ENCODE results near the gene PLXNC1.

The PLXNC1 gene

DNA sequence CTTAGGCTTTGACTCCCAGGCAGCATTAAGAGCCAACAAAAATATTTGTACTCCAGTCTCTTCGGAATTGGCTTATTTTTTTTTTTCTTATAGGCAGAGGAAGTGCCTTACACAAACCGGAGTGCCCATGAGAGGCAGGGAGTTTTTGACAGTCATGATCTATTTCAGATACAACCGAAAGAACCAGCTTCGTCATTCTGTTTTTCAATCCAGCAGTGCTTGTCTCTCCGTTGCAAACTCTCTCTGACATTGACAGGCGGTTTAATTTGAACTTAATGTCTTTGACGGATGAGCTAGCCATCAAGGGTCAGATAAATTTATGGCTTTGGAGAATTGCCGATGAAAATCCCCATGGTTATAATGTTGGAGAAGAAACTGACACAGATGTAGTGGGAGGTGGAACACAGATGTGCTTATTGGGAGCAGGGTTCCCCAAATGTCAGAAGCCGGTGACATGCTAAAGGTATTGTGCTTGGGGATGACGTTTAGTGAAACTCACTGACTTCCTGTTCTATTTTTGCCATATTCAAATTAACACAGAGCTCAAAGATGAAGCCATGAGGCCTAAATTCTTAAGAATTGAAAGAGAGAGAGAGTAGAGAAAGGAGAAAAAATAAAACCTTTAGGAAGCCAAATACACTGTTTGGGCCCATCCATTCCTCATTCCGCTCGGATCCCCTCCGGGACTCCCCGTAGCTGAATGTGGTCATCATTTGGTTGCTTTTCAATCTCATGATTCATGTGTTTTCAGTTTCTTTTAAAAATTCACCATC lies 59.7 kb downstream of the PLXNC1 start:
- peak in 1 of 4 experiments; percentile 8 for DNase-seq

DNA sequence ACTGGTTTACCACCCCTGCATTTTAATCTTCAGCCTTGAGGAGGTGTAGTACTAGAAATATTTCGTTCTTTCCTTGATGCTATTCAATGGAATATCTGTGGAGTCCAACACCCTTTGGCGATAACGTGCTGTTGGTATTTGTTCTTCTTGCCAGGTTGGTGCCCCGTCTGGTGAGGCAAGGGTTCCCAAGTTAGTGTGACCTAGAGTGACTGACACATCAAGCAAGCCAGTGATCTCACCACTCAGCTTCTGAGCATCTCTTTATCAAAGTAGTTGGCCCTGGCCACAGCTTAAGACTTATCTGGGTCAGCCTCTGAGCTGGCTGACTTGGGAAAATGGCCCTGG lies 60.2 kb downstream of the PLXNC1 start:
- DNase-seq: peak in 1 of 4 experiments; percentile 6

DNA sequence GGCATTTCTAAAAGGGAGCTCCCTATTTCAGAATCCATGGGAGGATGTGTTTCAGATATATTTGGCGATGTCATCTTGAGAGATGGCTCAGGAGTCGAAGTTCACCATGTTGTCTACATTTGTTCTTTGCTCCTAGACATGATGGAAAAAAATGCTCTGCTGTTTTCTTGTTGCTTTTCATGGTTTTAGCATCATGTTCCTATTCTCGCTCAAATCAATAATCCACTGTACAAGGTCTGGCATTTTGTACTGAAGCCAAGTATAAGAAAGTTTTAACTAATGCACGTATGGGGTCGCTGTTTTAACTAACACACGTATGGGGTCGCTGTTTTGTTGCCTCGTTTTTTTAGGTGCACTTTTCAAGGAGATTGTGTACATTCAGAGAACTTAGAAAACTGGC lies 60.9 kb downstream of the PLXNC1 start:
- no peak for DNase-seq

GRCh38 chr12:94211021-94211420 lies 62.6 kb downstream of the PLXNC1 start:
- DNase-seq: no peak

DNA sequence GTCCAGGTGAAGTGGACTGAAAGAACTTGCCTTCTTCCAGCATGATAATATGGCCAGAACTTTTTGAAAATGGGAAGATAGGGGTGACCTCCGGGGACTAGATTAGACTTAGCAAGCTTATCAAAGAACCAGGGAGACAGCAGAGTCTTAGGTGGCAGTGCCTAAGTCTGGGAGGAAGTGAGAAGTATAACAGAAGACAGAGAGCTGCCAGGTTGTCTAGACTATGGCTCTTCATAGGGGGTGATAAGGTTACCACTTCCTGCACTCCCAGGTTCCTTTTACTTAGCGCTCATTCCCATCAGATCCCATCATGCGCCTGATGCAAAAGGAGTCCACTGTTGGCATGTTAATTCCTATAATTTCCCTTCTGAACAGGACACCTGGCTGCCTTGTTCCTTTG lies 69.9 kb downstream of the PLXNC1 start:
- no peak for DNase-seq

DNA sequence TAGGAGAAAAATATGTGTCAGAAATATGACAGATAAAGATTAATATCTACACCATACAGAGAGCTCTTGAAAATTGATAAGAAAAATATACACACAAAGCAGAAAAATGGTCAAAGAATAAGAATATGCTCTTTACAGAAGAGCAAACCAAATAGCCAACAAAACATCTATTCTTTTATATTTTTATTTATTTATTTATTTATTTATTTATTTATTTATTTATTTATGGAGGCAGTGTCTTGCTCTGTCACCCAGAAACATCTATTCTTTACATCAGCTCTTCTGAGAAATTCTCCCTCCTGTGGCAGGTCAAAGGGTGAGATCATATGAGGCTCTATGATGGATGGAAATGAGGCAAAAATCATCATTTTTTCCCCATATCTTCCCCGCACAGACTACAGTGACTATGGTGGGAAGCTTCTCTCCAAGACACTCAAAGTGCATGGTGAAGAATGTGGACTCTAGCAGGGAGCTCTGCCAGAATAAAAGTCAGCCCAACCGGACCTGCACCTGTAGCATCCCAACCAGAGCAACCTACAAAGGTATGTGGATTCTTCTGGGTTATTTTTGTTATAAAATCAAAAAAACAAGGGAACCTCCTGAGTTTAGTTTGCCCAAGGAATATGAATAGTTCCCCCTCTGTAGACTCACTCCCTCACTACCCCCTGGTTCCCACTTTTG lies 71.4 kb downstream of the PLXNC1 start:
- DNase-seq: no peak

DNA sequence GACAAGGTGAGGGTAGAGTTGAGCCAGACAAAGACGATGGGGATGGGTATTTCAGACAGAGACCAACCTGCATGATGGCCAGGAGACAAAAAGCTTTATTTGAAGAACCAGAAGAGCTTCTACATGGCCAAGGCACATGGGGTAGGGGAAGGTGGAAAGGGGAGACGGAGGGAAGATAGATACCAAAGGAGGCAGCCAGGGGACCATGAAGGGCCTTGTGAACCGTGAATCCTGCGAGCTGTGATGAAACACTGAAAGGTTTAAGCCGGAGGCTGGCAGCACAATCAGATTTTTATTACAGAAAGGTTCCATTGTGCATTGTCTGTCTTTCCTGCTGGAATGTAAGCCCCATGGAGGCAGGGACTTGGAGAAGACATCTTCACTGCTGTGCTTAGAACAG lies 72.4 kb downstream of the PLXNC1 start:
- DNase-seq: no peak

GRCh38 chr12:94222351-94223084 lies 74.1 kb downstream of the PLXNC1 start:
- no peak for DNase-seq

GRCh38 chr12:94223842-94224241 lies 75.5 kb downstream of the PLXNC1 start:
- DNase-seq: no peak

DNA sequence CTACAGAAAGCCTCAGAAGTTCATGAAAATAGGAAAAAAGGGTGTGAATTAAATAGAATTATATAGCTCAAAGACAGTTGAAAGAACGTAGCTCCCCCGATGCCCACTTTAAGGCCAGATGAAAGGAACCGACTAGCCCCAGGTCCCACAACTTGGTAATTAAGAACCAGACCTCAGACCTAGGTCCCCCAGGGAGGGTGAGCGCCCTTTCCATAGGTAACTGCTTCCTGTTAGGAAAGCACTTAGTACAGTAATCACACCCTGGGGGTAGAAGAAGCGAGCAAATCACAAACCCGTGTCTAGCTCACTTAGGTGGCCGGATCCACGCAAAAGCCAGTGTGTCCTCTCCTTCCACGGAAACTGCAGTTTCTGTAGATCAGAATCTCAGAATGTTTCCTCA lies 77.1 kb downstream of the PLXNC1 start:
- DNase-seq: no peak

GRCh38 chr12:94225947-94226630 lies 77.7 kb downstream of the PLXNC1 start:
- no peak for DNase-seq

GRCh38 chr12:94227066-94227465 lies 78.7 kb downstream of the PLXNC1 start:
- DNase-seq: no peak

- DNase-seq: no peak
Observed at GRCh38 chr12:94228488-94228907, 80.1 kb downstream of the PLXNC1 start.

DNA sequence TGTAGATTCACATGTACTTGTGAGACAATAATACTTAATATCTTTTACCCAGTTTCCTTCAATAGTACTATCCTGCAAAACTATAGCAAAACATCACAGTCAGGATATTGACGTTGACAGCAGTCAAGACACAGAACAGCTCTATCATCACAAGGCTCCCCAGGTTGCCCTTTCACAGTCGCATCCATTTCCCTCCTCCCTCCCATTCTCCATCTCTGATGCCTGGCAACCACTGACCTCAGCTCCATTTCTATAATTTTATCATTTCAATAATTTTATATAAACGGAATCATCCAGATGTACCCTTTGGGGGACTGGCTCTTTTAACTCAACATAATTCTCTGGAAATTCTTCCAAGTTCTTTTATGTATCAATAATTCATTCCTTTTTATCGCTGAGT lies 81.5 kb downstream of the PLXNC1 start:
- DNase-seq: no peak

DNA sequence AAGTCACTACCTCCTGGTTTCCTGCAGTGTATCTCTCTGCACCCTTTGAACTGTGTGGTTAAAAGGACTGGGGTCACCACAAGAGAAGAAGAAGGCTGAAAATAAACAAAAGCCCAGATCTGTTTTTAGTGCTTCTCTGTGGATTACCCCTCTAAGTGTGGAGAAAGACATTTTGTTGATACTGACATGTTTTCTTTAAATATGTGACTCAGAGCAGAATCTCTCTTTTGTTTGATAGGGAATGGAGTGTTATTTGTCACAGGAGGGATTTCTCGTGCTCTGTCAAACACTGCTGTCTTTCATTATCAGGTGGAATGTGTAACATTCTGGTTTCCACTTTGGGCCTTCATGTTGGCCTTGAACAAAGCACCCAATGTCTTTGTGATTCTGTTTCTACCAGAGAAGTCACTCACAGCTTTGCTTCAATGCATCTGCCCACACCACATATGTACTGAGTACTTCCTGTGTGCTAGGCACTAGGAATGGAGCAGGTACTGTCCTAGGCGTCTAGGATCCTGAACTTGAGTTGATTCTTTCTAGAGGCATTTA lies 82.1 kb downstream of the PLXNC1 start:
- DNase-seq: no peak

DNA sequence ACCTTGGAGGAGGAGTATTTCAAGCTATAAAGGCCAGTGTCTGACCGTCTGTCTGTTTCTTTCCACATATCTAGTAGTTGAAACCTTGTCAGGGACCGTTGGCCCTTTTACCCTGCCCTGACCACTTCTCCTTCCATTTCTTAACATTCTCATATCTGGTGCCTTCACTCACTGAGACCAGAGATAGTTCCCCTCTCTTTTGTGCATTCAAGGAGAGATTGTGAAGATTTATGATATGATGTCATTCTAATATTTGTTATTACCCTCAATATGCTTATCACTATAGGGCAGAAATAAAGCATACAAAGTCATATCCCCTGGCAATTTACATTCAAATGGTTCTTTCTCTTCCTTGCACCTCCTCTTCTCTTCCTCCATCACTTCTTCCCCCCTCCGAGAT lies 83.3 kb downstream of the PLXNC1 start:
- no peak for DNase-seq

DNA sequence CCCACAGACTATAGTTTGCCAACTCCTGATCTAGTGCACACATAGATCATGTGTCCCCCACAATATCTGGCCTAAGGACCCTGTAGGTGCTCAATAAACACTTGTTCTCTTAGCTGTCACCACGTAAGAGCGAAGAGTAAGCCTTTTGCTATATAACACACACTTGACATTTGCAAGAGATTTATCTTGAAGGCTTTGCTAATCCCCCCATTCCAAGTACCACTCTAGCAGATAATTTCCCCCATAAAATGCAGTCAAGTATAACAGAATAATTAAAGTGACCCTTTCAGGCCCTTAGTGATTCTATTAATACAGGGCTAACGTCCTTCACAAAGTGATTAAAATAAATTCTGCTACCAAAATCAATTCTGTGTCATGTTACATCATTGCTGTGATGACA lies 87.5 kb downstream of the PLXNC1 start:
- DNase-seq: no peak

- no peak for DNase-seq
Observed at GRCh38 chr12:94239332-94239993, 91.1 kb downstream of the PLXNC1 start.

DNA sequence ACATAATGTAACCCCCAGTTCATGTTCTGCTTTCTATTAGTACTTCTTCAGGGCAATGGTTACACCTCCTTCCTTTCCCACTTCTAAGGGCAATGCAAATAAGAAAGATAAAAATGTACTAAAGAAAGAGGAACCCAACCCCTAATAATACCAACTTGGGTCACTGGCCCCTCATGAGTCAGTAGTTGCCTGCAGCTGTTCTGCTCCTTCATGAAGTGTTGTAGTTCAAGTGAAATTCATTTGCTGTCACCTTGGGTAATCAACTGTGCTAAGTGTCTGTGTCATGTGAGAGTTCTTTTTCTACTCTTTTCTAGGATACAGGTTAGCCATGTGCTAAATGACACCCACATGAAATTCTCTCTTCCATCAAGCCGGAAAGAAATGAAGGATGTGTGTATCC lies 91.8 kb downstream of the PLXNC1 start:
- no peak for DNase-seq

DNA sequence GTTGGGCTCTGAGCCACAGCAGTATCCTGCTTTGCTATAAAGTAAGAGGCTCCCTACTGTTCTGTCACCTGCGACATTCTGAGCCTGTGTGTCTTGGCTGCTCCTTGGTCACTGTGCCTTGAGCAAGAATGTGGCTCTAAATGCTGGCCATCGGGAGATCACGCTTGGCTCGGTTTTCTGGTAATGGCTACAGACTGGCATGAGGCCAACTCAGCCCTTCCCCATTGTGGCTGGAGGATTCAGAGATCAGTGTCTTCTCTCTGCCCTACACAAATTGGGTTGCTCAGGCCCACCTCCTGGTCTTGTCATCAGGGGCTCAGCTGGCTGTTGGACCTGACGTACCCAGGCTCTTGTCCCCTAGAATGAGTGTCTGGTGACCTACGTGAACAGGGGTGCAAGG lies 94.5 kb downstream of the PLXNC1 start:
- DNase-seq: no peak

GRCh38 chr12:94244165-94245133 lies 96.1 kb downstream of the PLXNC1 start:
- DNase-seq: no peak

Data from activated CD4-positive, CD25-positive, alpha-beta regulatory T cell (primary cell).